Neural crest cell (in vitro differentiated cells): ENCODE results near the gene CENPH. TPM values are rescaled to one million over a fixed set of nuclear protein-coding genes. Genes with fewer than 3 reads are reported as not detected.

Source experiments
- DNase-seq: peaks from one replicate; pipeline ENCODE4 v3.0.0; 2021; ENCODE audit warnings: low read depth, mixed read lengths, low spot score
- H3K27ac Mint-ChIP-seq: one replicate; pipeline ENCODE4 v1.8.0; 2021; ENCODE audit warnings: mild to moderate bottlenecking, mixed read lengths; ENCODE audit not compliant: unreplicated experiment
- H3K27me3 Mint-ChIP-seq: 2 replicates; pipeline ENCODE4 v1.8.0; 2021; ENCODE audit warnings: low read depth, mild to moderate bottlenecking, mixed read lengths
- H3K36me3 Mint-ChIP-seq: 2 replicates; pipeline ENCODE4 v1.8.0; 2021; ENCODE audit warnings: low read depth, mild to moderate bottlenecking, mixed read lengths
- H3K4me1 Mint-ChIP-seq: 2 replicates; pipeline ENCODE4 v1.8.0; 2021; ENCODE audit warnings: mixed read lengths
- H3K4me3 Mint-ChIP-seq: one replicate; pipeline ENCODE4 v1.8.0; 2021; ENCODE audit warnings: mild to moderate bottlenecking, mixed read lengths
- H3K9me3 Mint-ChIP-seq: 2 replicates; pipeline ENCODE4 v1.8.0; 2021; ENCODE audit warnings: mixed read lengths
- total RNA-seq: library from RNA; stranded (reverse); gene quantifications from 2 replicates; pipeline ENCODE4 v1.2.1, GENCODE V29; 2021
- TF ChIP-seq, protein P1 (sequence below): fragments of 200-600 bp; sonication (generic); conservative IDR thresholded peaks from 2 replicates; pipeline ENCODE4 v1.5.0; 2021; ENCODE audit warnings: antibody characterized with exemption, mild to moderate bottlenecking

The CENPH gene
- total RNA-seq, 1 donor from 2014 or later, result 56.1 TPM

DNA sequence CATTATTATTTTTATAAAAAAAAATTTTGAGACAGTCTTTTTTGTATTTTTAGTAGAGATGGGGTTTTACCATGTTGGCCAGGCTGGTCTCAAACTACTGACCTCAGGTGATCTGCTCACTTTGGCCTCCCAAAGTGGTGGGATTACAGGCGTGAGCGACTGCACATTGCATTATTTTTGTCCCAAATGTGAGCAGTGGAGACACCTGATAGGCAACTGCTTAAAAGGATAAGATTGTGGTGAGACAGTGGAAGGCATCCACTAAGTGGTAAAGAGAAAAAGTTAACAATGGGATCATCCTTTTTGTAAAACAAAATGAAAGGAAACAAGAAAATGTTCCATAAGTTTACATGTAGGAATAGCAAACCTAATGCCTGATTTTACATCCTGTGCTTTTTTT lies 2.0 kb upstream of the CENPH start:
- H3K27ac Mint-ChIP-seq, result no peak overlapping the region
- no peak for DNase-seq
- peak overlapping the region; percentile 56 for H3K4me3 Mint-ChIP-seq
- TF ChIP-seq, protein P1, sequence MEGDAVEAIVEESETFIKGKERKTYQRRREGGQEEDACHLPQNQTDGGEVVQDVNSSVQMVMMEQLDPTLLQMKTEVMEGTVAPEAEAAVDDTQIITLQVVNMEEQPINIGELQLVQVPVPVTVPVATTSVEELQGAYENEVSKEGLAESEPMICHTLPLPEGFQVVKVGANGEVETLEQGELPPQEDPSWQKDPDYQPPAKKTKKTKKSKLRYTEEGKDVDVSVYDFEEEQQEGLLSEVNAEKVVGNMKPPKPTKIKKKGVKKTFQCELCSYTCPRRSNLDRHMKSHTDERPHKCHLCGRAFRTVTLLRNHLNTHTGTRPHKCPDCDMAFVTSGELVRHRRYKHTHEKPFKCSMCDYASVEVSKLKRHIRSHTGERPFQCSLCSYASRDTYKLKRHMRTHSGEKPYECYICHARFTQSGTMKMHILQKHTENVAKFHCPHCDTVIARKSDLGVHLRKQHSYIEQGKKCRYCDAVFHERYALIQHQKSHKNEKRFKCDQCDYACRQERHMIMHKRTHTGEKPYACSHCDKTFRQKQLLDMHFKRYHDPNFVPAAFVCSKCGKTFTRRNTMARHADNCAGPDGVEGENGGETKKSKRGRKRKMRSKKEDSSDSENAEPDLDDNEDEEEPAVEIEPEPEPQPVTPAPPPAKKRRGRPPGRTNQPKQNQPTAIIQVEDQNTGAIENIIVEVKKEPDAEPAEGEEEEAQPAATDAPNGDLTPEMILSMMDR, result no peak
- H3K4me1 Mint-ChIP-seq, result peaks cover 21% of the 10 kb centered on the region
- H3K9me3 Mint-ChIP-seq, result no peaks in the 10 kb centered on the region
- no peaks in the 10 kb centered on the region for H3K27me3 Mint-ChIP-seq
- H3K36me3 Mint-ChIP-seq, result no peaks in the 10 kb centered on the region

DNA sequence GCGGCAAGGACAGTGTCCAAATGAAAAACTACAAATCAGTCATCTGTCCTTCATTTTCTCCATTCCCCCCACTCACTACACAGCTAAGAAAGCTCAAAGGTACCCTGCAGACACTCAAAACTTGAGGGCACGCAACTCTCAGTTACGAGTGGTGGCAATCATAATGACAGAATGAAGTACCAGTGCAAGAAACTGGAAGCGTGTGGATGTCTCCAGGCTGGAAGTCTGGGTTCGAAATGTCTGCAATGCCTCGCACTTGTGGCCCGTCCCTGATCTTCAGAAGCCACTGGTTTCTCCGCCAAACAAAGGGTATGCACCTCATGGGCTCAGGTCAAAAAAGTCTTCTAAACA lies 597 bp upstream of the CENPH start:
- no peaks in the 10 kb centered on the region for H3K9me3 Mint-ChIP-seq
- TF ChIP-seq, protein P1, result no peak
- no peaks in the 10 kb centered on the region for H3K36me3 Mint-ChIP-seq
- no peaks in the 10 kb centered on the region for H3K27me3 Mint-ChIP-seq
- H3K4me3 Mint-ChIP-seq, result peak overlapping the region; percentile 98
- peak overlapping the region; percentile 100 for H3K27ac Mint-ChIP-seq
- no peak for DNase-seq
- H3K4me1 Mint-ChIP-seq, result peaks cover 21% of the 10 kb centered on the region

- TF ChIP-seq, protein P1, result no peak
- peaks cover 2% of the 10 kb centered on the region for H3K36me3 Mint-ChIP-seq
- no peak overlapping the region for H3K27ac Mint-ChIP-seq
- no peak overlapping the region for H3K4me3 Mint-ChIP-seq
- H3K4me1 Mint-ChIP-seq, result no peaks in the 10 kb centered on the region
- DNase-seq, result no peak
- no peaks in the 10 kb centered on the region for H3K9me3 Mint-ChIP-seq
- no peaks in the 10 kb centered on the region for H3K27me3 Mint-ChIP-seq
Observed at GRCh38 chr5:69202497-69202896, 13.1 kb downstream of the CENPH start.

DNA sequence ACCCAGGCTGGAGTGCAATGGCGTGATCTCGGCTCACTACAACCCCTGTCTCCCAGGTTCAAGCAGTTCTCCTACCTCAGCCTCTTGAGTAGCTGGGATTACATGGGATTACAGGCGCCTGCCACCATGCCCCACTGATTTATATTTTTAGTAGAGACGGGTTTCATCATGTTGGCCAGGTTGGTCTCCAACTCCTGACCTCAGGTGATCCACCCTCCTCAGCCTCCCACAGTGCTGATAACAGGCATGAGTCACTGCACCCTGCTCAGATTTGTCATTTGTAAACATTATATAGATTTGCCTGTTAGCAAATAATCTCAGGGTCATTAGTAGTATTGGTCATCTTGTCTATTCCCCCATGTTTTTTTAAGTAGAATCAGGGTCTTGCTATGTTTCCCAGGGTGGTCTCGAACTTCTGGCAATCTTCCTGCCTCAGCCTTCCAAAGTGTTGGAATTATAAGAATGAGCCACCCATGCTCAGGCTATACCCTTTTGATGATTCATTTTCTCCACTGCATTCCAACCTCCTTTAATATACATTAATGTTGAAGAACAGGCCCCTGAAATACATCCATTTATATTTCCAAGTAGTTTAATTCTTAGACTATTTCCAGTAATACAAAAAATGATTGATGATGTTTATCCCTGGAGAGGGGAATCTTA lies 17.3 kb downstream of the CENPH start:
- no peaks in the 10 kb centered on the region for H3K9me3 Mint-ChIP-seq
- H3K27ac Mint-ChIP-seq, result no peak overlapping the region
- no peaks in the 10 kb centered on the region for H3K4me1 Mint-ChIP-seq
- TF ChIP-seq, protein P1, result no peak
- H3K4me3 Mint-ChIP-seq, result no peak overlapping the region
- peaks cover 2% of the 10 kb centered on the region for H3K36me3 Mint-ChIP-seq
- H3K27me3 Mint-ChIP-seq, result no peaks in the 10 kb centered on the region
- DNase-seq, result no peak

DNA sequence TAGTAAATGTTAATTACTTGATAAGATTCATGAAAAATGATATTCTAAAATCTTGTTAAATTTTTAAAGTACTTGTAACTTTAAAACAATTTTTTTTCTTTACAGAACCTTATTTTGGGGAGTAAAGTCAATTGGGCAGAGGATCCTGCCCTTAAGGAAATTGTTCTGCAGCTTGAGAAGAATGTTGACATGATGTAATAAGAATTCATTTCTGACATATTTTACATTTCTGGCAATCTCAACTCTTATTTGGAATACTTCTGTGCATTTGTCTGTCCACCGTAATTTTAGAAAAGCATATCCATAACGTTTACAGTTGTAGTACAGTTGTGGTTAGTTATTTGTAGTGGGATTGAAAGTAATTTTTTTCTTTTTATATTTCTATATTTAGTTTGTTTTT lies 20.2 kb downstream of the CENPH start:
- peaks cover 2% of the 10 kb centered on the region for H3K36me3 Mint-ChIP-seq
- H3K27ac Mint-ChIP-seq, result no peak overlapping the region
- TF ChIP-seq, protein P1, result no peak
- DNase-seq, result no peak
- H3K9me3 Mint-ChIP-seq, result no peaks in the 10 kb centered on the region
- H3K4me3 Mint-ChIP-seq, result no peak overlapping the region
- no peaks in the 10 kb centered on the region for H3K4me1 Mint-ChIP-seq
- H3K27me3 Mint-ChIP-seq, result no peaks in the 10 kb centered on the region

DNA sequence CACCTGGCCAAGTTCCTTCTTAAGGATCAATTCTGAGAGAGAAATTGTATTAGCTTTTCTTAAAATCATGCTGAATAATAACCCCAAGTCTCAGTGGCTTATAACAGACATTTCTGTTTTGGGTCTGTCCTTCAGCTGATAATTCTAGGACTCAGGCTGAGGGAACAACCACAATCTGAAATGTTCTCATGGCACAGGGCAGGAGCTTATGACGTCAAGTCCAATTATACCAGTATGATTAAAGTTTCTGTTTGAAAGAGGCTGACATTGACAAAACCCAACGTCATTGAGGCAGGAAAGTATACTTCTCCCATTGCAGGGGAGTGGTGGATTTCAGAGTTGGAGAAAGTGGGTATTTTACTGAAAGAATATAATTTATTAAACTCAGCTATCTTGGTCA lies 21.8 kb downstream of the CENPH start:
- no peak for DNase-seq
- Mint-ChIP-seq H3K27me3 (no peaks in the 10 kb centered on the region), H3K27ac (no peak overlapping the region), H3K9me3 (no peaks in the 10 kb centered on the region), H3K4me3 (no peak overlapping the region), H3K4me1 (no peaks in the 10 kb centered on the region), H3K36me3 (peaks cover 2% of the 10 kb centered on the region)
- TF ChIP-seq, protein P1, result no peak
